ENCODE data around the gene NUP42. TPM values are rescaled to one million over a fixed set of nuclear protein-coding genes. Genes with fewer than 3 reads are reported as not detected.

Gene NUP42
- total and polyA plus RNA-seq, 2 experiments from 2014 or later = 23.6 to 47.9 TPM

DNA sequence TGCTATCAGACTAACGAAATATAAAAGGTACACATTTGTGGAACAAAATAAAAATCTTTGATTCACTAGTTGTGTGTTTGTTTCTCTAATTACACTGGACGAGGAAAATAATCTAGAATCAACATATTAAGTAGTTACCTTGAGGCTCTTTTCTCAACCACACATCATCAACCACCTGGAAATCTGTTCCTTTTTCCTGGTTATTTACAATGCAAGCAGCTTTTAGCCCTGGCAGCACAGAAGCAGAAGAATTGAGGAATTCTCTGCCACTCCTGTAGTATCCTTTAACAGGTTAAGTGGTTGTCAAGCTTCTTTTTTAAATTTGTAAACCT, 23.7 kb downstream of the NUP42 start:
- Histone ChIP-seq H2AFZ (no peak overlapping the region), H3K9me2 (replicated peaks; ENCODE audit: insufficient read depth) (no peaks in the 10 kb centered on the region), H3K27ac (no peak overlapping the region), H3K4me1 (ENCODE audit: insufficient read depth) (peaks cover 5% of the 10 kb centered on the region), H3K4me2 (no peak overlapping the region), H3K9me3 (ENCODE audit: low read depth) (no peaks in the 10 kb centered on the region), H3K36me3 (replicated peaks; ENCODE audit: insufficient read depth, low read depth) (no peaks in the 10 kb centered on the region), H3K79me2 (no peaks in the 10 kb centered on the region), H3K4me3 (no peak overlapping the region), H3K27me3 (no peaks in the 10 kb centered on the region), H4K20me1 (ENCODE audit: insufficient read depth, poor library complexity, severe bottlenecking) (no peaks in the 10 kb centered on the region)
- TF ChIP-seq EZH2phosphoT487 (IDR thresholded peaks at IDR 0.05; ENCODE audit: low read depth, severe bottlenecking, unreplicated experiment) (no peak), EZH2 (IDR thresholded peaks at IDR 0.05; ENCODE audit: borderline replicate concordance) (no peak)
- TF ChIP-seq, protein P1, sequence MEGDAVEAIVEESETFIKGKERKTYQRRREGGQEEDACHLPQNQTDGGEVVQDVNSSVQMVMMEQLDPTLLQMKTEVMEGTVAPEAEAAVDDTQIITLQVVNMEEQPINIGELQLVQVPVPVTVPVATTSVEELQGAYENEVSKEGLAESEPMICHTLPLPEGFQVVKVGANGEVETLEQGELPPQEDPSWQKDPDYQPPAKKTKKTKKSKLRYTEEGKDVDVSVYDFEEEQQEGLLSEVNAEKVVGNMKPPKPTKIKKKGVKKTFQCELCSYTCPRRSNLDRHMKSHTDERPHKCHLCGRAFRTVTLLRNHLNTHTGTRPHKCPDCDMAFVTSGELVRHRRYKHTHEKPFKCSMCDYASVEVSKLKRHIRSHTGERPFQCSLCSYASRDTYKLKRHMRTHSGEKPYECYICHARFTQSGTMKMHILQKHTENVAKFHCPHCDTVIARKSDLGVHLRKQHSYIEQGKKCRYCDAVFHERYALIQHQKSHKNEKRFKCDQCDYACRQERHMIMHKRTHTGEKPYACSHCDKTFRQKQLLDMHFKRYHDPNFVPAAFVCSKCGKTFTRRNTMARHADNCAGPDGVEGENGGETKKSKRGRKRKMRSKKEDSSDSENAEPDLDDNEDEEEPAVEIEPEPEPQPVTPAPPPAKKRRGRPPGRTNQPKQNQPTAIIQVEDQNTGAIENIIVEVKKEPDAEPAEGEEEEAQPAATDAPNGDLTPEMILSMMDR (IDR thresholded peaks at IDR 0.05; ENCODE audit: poor library complexity) = no peak
- no peak for DNase-seq (ENCODE audit: low spot score)
- 78% methylated on average over 2 of the region's 2 CpGs for WGBS (ENCODE audit: low lambda C conversion rate, missing lambda C conversion rate)

- Histone ChIP-seq H3K79me2 (no peaks in the 10 kb centered on the region), H3K27me3 (no peaks in the 10 kb centered on the region), H3K9me3 (ENCODE audit: low read depth) (no peaks in the 10 kb centered on the region), H3K36me3 (replicated peaks; ENCODE audit: insufficient read depth, low read depth) (no peaks in the 10 kb centered on the region), H3K4me1 (ENCODE audit: insufficient read depth) (peaks cover 5% of the 10 kb centered on the region), H3K27ac (no peak overlapping the region), H3K9me2 (replicated peaks; ENCODE audit: insufficient read depth) (no peaks in the 10 kb centered on the region), H4K20me1 (ENCODE audit: insufficient read depth, poor library complexity, severe bottlenecking) (no peaks in the 10 kb centered on the region), H3K4me3 (no peak overlapping the region), H2AFZ (no peak overlapping the region), H3K4me2 (no peak overlapping the region)
- 98% methylated on average over 62 of the region's 76 CpGs for WGBS (ENCODE audit: low lambda C conversion rate, missing lambda C conversion rate)
- DNase-seq (ENCODE audit: low spot score) = no peak
- TF ChIP-seq, protein P1 (IDR thresholded peaks at IDR 0.05; ENCODE audit: poor library complexity) = no peak
- TF ChIP-seq EZH2phosphoT487 (IDR thresholded peaks at IDR 0.05; ENCODE audit: low read depth, severe bottlenecking, unreplicated experiment) (no peak), EZH2 (IDR thresholded peaks at IDR 0.05; ENCODE audit: borderline replicate concordance) (no peak)
These were observed 24.3 kb downstream of the NUP42 start for GRCh38 chr7:23205909-23206767.

DNA sequence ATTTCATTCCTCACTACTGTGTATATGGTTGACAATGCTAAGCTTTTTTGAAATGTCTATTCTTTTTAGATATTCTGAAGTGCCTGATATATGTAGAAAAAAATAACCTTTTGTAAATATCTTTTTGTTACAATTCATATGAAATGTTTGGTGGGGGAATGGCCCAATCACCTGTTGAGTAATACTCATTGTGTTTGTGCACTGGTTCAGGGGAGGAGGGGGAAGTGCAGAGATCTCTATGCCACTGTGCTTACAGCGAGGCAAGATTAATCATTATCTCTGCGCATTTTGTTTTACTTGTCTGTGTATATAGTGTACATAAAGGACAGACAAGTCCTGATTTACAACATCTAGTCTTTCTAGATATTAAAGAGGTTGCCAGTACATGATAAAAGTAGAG, 25.2 kb downstream of the NUP42 start:
- no peak for DNase-seq (ENCODE audit: low spot score)
- H3K4me1 ChIP-seq (ENCODE audit: insufficient read depth) = peaks cover 5% of the 10 kb centered on the region
- WGBS (ENCODE audit: low lambda C conversion rate, missing lambda C conversion rate) = 62% methylated on average over 2 of the region's 2 CpGs

More for the DNA sequence above, 25.2 kb downstream of the NUP42 start:
- no peak for TF ChIP-seq EZH2phosphoT487 (IDR thresholded peaks at IDR 0.05; ENCODE audit: low read depth, severe bottlenecking, unreplicated experiment)
- TF ChIP-seq, protein P1 (IDR thresholded peaks at IDR 0.05; ENCODE audit: poor library complexity) = no peak
- no peak for TF ChIP-seq EZH2 (IDR thresholded peaks at IDR 0.05; ENCODE audit: borderline replicate concordance)
- Histone ChIP-seq H3K27me3 (no peaks in the 10 kb centered on the region), H4K20me1 (ENCODE audit: insufficient read depth, poor library complexity, severe bottlenecking) (no peaks in the 10 kb centered on the region), H3K4me3 (no peak overlapping the region), H3K9me3 (ENCODE audit: low read depth) (no peaks in the 10 kb centered on the region), H3K9me2 (replicated peaks; ENCODE audit: insufficient read depth) (no peaks in the 10 kb centered on the region), H3K27ac (no peak overlapping the region), H3K79me2 (no peaks in the 10 kb centered on the region), H2AFZ (no peak overlapping the region), H3K36me3 (replicated peaks; ENCODE audit: insufficient read depth, low read depth) (no peaks in the 10 kb centered on the region), H3K4me2 (no peak overlapping the region)

Measured in hepatocyte (in vitro differentiated cells).